Activated CD8-positive, alpha-beta T cell treated with anti-CD3 and anti-CD28 coated beads for 36 hours (primary cell): ENCODE data around the gene NFKBIA. TPM values are rescaled to one million over a fixed set of nuclear protein-coding genes. Genes with fewer than 3 reads are reported as not detected.

ENCODE experiments used
- ATAC-seq: fragments of 200-7000 bp; cut with Tn5 transposase; one replicate; pipeline ENCODE4 v1.10.0; 2021; ENCODE audit warnings: mild to moderate bottlenecking, moderate library complexity
- CTCF ChIA-PET: fragments of 350-600 bp; sonication (Branson Sonifier 250); formaldehyde crosslinking; loops from one replicate; lab custom pipeline; 2021; ENCODE audit warnings: antibody characterized with exemption; lab: Charles Lee
- POLR2A ChIA-PET: fragments of 350-600 bp; sonication (Branson Sonifier 250); formaldehyde crosslinking; loops from one replicate; lab custom pipeline; 2021; ENCODE audit warnings: antibody characterized with exemption; lab: Charles Lee
- DNase-seq: peaks from one replicate; pipeline ENCODE4 v3.0.0-alpha.2; 2020
- H3K27ac Mint-ChIP-seq: one replicate; pipeline ENCODE4 v1.8.0; 2021; ENCODE audit warnings: mild to moderate bottlenecking, mixed read lengths
- H3K27me3 Mint-ChIP-seq: one replicate; pipeline ENCODE4 v1.8.0; 2021; ENCODE audit warnings: mixed read lengths
- H3K36me3 Mint-ChIP-seq: one replicate; pipeline ENCODE4 v1.8.0; 2021; ENCODE audit warnings: low read depth, mixed read lengths
- H3K4me1 Mint-ChIP-seq: one replicate; pipeline ENCODE4 v1.8.0; 2021; ENCODE audit warnings: low read depth, mixed read lengths
- H3K4me3 Mint-ChIP-seq: one replicate; pipeline ENCODE4 v1.8.0; 2021; ENCODE audit warnings: mild to moderate bottlenecking, moderate library complexity, mixed read lengths
- H3K9me3 Mint-ChIP-seq: one replicate; pipeline ENCODE4 v1.8.0; 2021; ENCODE audit warnings: mixed read lengths
- CTCF ChIP-seq: fragments of 200-600 bp; IDR thresholded peaks from one replicate; pipeline ENCODE4 v1.8.0; 2022; ENCODE audit warnings: antibody characterized with exemption, mild to moderate bottlenecking
- intact Hi-C: fragments of 100-400 bp; cut with micrococcal nuclease; formaldehyde crosslinking; loops from one replicate; pipeline ENCODE4 v1.10.0; 2022
- total RNA-seq, 2 experiments: library from RNA; stranded (reverse); gene quantifications; one replicate each; pipeline ENCODE4 v1.2.3, GENCODE V29; 2021

Gene NFKBIA
- total RNA-seq, 2 experiments from 2014 or later: 218 to 227 TPM

- no peak overlapping the region for H3K4me3 Mint-ChIP-seq
- H3K27me3 Mint-ChIP-seq: no peaks in the 10 kb centered on the region
- intact Hi-C loops: loop anchor here (10.0 kb wide), 1 partner anchor 385 kb away; no protein-coding TSS in a partner anchor
- CTCF ChIA-PET: no interaction called here
- peaks cover 13% of the 10 kb centered on the region for H3K4me1 Mint-ChIP-seq
- no peaks in the 10 kb centered on the region for H3K9me3 Mint-ChIP-seq
- no peaks in the 10 kb centered on the region for H3K36me3 Mint-ChIP-seq
- POLR2A ChIA-PET: interaction anchor here (0.6 kb wide), 1 partner anchor 31 kb away, joined by 3 read pairs; no protein-coding TSS in a partner anchor
- DNase-seq (no peak), ATAC-seq (no peak)
- H3K27ac Mint-ChIP-seq: no peak overlapping the region
- TF ChIP-seq CTCF: no peak
Measured at GRCh38 chr14:35429951-35430350, 25.4 kb upstream of the NFKBIA start.

- DNase-seq: no peak
- no peak for ATAC-seq
- Mint-ChIP-seq H3K27ac (no peak overlapping the region), H3K9me3 (no peaks in the 10 kb centered on the region), H3K27me3 (no peaks in the 10 kb centered on the region), H3K4me1 (peaks cover 26% of the 10 kb centered on the region), H3K4me3 (no peak overlapping the region), H3K36me3 (no peaks in the 10 kb centered on the region)
- POLR2A ChIA-PET: interaction anchor here (0.8 kb wide), 1 partner anchor 8 kb away, joined by 5 read pairs; no protein-coding TSS in a partner anchor
- CTCF ChIA-PET: interaction anchor here (1.6 kb wide), 1 partner anchor 12 kb away, joined by 4 read pairs; no protein-coding TSS in a partner anchor
- intact Hi-C loops: no loop called here
- no peak for TF ChIP-seq CTCF
Measured at GRCh38 chr14:35425850-35426249, 21.3 kb upstream of the NFKBIA start.

- H3K9me3 Mint-ChIP-seq: no peaks in the 10 kb centered on the region
- ChIA-PET POLR2A (no interaction called here), CTCF (interaction anchor here (1.0 to 13.9 kb wide), 5 partner anchors 19 to 394 kb away, joined by 3 to 182 read pairs (median 6); partner anchors contain the start of gene NFKBIA)
- H3K27ac Mint-ChIP-seq: no peak overlapping the region
- DNase-seq (no peak), ATAC-seq (no peak)
- H3K4me1 Mint-ChIP-seq: peaks cover 27% of the 10 kb centered on the region
- no peak for TF ChIP-seq CTCF
- H3K36me3 Mint-ChIP-seq: no peaks in the 10 kb centered on the region
- H3K4me3 Mint-ChIP-seq: no peak overlapping the region
- H3K27me3 Mint-ChIP-seq: no peaks in the 10 kb centered on the region
- intact Hi-C loops: no loop called here
Measured at GRCh38 chr14:35423621-35424020, 19.1 kb upstream of the NFKBIA start.

- no peaks in the 10 kb centered on the region for H3K36me3 Mint-ChIP-seq
- no peaks in the 10 kb centered on the region for H3K9me3 Mint-ChIP-seq
- CTCF ChIA-PET: interaction anchor here (0.8 to 13.9 kb wide), 9 partner anchors 11 to 278 kb away, joined by 3 to 182 read pairs (median 3); no protein-coding TSS in a partner anchor
- intact Hi-C loops: no loop called here
- H3K4me1 Mint-ChIP-seq: peaks cover 48% of the 10 kb centered on the region
- TF ChIP-seq CTCF: no peak
- no peak for ATAC-seq
- no peaks in the 10 kb centered on the region for H3K27me3 Mint-ChIP-seq
- H3K27ac Mint-ChIP-seq: no peak overlapping the region
- POLR2A ChIA-PET: interaction anchor here (1.6 to 12.5 kb wide), 2 partner anchors 18 to 134 kb away, joined by 3 to 207 read pairs; partner anchors contain the start of gene NFKBIA
- no peak overlapping the region for H3K4me3 Mint-ChIP-seq
- DNase-seq: no peak
Measured at GRCh38 chr14:35420036-35420811, 15.7 kb upstream of the NFKBIA start.

GRCh38 chr14:35419429-35419841 lies 14.9 kb upstream of the NFKBIA start:
- Mint-ChIP-seq H3K4me1 (peaks cover 56% of the 10 kb centered on the region), H3K4me3 (no peak overlapping the region), H3K27ac (no peak overlapping the region), H3K9me3 (no peaks in the 10 kb centered on the region), H3K27me3 (no peaks in the 10 kb centered on the region), H3K36me3 (no peaks in the 10 kb centered on the region)
- intact Hi-C loops: loop anchor here (5.0 to 10.0 kb wide), 7 partner anchors 127 to 745 kb away; partner anchors contain the start of genes FAM177A1, PPP2R3C, PRORP and PSMA6
- no peak for DNase-seq
- ATAC-seq: no peak
- ChIA-PET POLR2A (interaction anchor here (1.6 to 12.5 kb wide), 2 partner anchors 17 to 134 kb away, joined by 3 to 207 read pairs; partner anchors contain the start of gene NFKBIA), CTCF (interaction anchor here (0.8 to 13.9 kb wide), 9 partner anchors 10 to 277 kb away, joined by 3 to 182 read pairs (median 3); no protein-coding TSS in a partner anchor)
- no peak for TF ChIP-seq CTCF
